LNCAP (cell line): ENCODE data around the gene INPP5F.

ENCODE experiments used
- TF ChIP-seq, protein P1 (sequence below): fragments of 450-650 bp; IDR thresholded peaks from 2 replicates; pipeline ENCODE4 v1.5.1; 2017; ENCODE audit warnings: mild to moderate bottlenecking

INPP5F gene

DNA sequence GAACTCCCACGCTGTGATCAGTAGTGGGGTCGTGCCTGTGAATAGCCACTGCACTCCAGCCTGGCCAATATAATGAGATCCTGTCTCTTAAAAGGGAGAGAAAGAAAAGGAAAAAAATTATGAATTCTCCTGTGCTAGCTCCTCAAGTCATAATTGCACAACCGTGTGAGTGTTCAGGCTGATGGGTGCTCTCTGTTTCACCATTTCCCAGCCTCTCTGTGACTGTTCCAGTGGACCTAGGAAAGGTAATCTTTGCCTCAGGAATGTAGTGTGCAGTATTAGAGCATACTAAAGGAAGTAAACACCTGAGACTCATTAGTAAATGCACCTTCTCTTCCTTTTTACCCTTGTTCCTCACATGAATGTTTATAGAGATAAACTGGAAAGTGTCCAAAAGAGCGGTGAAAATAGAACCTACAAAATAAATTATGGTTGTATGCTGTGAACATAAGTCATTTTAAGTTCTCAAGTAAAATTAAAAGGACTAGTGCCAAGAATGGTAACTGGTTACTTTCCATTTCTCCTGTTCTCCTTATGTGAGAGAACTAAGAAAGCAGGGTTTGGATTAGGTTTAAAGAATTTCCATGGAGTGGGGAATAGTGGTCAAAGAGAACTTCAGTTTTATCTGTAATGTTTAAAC lies 42.7 kb downstream of the INPP5F start:
- TF ChIP-seq, protein P1, sequence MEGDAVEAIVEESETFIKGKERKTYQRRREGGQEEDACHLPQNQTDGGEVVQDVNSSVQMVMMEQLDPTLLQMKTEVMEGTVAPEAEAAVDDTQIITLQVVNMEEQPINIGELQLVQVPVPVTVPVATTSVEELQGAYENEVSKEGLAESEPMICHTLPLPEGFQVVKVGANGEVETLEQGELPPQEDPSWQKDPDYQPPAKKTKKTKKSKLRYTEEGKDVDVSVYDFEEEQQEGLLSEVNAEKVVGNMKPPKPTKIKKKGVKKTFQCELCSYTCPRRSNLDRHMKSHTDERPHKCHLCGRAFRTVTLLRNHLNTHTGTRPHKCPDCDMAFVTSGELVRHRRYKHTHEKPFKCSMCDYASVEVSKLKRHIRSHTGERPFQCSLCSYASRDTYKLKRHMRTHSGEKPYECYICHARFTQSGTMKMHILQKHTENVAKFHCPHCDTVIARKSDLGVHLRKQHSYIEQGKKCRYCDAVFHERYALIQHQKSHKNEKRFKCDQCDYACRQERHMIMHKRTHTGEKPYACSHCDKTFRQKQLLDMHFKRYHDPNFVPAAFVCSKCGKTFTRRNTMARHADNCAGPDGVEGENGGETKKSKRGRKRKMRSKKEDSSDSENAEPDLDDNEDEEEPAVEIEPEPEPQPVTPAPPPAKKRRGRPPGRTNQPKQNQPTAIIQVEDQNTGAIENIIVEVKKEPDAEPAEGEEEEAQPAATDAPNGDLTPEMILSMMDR: no peak

DNA sequence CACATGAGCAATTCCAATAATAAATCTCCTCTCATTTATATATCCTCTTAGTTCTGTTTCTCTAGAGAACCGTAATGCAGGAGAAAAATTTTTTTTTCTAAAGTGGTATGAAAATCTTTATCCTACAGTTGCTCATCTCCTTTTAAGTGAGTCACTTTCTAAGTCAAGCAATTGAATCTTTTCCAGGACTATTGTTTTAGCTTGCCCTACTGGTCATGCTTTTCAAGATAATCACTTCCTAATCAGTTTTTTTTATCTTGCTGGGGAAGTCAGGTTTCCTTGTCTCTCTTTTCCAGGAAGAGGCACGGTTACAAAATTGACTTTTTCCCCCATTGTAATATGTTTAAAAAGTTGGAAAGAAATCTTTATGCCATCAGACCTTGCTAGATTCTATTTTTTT lies 44.0 kb downstream of the INPP5F start:
- TF ChIP-seq, protein P1: no peak

DNA sequence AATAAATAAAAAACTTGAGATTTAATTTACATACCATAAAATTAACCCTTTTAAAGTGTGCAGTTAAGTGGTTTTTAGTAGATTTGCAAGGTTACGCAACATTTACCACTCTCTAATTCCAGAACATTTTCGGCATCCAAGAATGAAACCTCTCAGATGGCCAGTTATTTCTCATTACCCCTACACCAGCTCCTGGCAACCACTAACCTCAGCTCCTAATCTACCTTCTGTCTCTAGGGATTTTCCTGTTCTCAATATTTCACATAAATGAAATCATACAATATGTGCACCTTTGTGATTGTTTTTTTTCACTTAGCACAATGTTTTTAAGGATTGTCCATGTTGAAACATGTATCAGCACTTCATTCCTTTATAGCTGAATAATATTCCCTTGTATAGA lies 45.1 kb downstream of the INPP5F start:
- TF ChIP-seq, protein P1: no peak

DNA sequence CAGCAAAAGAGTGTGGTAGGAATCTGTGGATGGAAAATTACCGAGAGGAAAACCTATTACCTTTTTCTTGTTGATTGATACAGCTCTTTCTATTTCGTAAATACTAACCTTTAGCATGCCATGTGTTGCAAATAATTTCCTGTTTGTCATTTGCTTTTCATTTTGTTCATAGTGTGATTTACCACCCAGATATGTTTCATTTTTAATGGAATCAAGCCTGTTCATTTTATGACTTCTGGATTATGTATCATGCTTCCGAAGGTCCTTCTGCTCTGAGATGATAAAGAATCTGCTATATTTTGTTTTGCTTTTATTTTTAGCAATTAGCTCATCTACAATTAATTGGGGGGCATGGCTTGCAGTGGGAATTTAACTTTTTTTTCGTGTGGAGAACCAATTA lies 46.5 kb downstream of the INPP5F start:
- TF ChIP-seq, protein P1: no peak

DNA sequence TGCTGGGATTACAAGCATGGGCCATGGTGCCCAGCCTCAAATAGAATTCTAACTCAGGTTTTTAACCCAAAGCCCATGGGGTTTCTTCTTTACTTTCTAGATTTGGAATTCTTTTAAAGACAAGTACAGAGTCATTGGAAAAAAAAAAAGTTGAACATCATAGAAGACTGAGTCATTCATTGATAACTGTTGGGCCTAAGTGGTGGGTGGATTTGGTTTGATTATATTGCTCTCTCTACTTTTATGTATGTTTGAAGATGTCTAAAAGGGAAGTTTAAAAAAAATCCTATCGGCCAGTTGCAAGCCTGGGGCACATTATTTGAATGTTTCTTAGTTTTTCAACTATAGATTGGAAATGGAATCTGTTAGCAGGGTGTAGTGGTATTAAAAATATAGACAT lies 49.7 kb downstream of the INPP5F start:
- TF ChIP-seq, protein P1: no peak

DNA sequence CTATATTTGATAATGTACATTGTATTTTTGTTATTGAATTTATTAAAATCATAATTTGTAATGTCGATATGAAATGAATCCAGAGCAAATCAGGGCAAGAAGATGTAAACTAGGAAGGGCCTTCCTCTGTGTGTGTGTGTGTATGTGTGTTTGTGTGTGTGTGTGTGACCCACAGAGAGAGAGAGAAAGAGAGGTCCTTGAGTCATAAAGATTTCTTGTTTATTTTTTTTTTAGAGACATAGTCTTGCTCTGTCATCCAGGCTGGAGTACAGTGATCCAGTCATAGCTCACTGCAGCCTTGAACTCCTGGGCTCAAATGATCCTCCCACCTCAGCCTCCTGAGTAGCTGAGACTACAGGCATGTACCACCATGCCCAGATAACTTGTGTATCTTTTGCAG lies 50.7 kb downstream of the INPP5F start:
- TF ChIP-seq, protein P1: no peak

DNA sequence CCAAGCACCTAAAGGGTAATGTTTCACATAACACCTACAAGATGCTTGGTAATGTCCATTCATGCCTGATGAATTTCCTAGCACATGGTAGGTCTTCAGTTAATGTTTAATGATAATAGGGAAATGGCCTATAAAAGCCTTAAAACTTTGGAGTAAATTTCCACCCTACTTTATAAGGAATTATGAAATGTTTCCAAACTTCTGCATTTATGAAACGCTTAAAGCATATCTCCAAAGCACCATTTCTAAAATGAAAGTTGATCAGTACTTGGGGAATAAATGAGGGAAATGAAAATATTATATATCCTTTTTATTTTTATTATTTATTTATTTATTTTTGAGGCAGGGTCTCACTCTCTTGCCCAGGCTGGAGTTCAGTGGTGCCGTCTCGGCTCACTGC lies 51.8 kb downstream of the INPP5F start:
- TF ChIP-seq, protein P1: no peak

DNA sequence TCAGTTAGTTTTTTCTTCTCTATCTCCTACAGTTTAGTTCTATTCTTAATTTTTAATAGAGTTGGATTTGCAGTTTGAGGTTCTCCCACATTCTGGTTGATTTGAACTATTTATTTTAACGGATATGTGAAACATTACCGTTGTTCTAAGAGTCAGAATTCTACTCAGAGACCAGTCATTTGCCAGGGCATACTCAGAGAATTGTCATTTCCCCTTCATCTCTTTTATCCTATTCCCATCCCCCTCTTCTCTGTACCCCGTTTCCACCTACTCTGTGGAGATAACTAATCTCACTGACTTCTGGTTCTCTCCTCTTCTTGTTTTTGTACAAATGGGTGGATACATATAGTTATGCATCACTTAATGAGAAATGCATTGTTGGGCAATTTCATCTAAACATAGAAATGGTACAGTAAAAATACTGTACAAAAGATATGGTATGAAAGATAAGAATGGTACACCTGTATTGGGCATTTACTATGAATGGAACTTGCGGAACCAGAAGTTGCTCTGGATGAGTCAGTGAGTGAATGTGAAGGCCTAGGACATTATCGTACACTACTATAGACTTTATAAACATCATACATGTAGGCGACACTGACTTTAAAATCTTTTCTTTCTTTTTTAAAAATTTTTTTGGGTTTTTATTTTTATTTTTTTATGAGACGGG lies 53.1 kb downstream of the INPP5F start:
- TF ChIP-seq, protein P1: no peak
